ENCODE data around the gene TPRX2. TPM values are rescaled to one million over a fixed set of nuclear protein-coding genes. Genes with fewer than 3 reads are reported as not detected.
"Not testable (repeated sequence)": the region's sequence is repeated elsewhere in the genome, so short reads cannot be mapped to it uniquely, and the experiment has no call there.

Gene TPRX2
- total RNA-seq, 2 donors from 2014 or later = not detected

DNA sequence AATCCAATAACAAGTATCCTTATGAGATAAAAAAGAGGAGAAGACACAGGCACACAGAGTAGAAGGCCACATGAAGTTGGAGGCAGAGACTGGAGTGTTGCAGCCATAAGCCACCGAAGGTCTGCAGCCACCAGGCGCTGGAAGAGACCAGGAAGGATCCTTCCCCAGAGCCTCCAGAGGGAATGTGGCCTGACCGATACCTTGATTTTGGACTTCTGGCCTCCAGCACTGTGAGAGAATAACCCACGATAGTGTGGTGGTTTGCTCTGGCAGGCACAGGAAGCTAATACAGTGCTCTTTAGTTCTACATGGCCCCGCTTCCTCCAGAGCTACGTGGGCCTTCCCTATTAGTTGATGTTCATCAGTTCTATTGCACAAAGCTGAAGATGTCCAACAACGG is 42.3 kb downstream of the TPRX2 start:
- intact Hi-C loops (cut with DNase I) = no loop called here
- peak; percentile 8 for DNase-seq (ENCODE audit: low spot score)

DNA sequence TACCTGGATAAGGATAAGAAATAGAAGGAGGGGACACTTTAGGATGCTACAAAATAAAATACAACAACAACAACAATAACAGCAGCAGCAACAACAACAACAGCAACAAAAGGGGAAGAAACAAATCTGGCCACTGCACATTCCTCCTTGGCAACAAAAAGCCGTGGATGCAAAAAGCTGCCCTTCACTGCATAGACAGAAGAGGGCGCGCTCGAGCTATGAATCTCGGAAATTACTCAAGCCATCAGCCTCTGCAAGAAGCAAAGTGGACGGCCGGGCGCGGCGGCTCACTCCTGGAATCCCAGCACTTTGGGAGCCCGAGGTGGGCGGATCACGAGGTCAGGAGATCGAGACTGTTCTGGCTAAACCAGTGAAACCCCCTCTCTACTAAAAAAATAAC is 50.3 kb downstream of the TPRX2 start:
- peak; percentile 91 for DNase-seq (ENCODE audit: low spot score)
- intact Hi-C loops (cut with DNase I) = not testable (repeated sequence)

DNA sequence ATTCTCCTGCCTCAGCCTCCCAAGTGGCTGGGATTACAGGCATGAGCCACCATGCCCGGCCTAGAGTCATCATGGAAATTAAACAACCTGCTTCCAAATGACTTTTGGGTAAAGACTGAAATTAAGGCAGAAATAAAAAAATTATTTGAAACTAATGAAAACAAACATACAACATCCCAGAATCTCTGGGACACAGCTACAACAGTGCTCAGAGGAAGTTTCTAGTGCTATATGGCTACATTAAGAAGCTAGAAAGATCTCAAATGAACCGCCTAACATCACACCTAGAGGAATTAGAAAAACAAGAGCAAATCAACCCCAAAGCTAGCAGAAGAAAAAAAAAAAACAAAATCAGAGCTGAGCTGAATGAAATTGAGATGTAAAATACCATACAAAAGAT is 51.2 kb downstream of the TPRX2 start:
- DNase-seq (ENCODE audit: low spot score); intact Hi-C loops (cut with DNase I): not testable (repeated sequence)

Other genes with a start within 250 kb of the TPRX2 start
- gene EHD2, start 145.8 kb upstream of the TPRX2 start, total RNA-seq = 100 to 1,000 TPM; 217 to 235 TPM
- gene NOP53, start 113.7 kb upstream of the TPRX2 start, total RNA-seq = 100 to 1,000 TPM; 184 to 201 TPM
- 100 to 1,000 TPM; 404 to 512 TPM for gene SELENOW, start 80.5 kb upstream of the TPRX2 start, total RNA-seq
- gene TPRX1, start 54.7 kb upstream of the TPRX2 start, total RNA-seq = not detected
- gene CRX, start 37.3 kb upstream of the TPRX2 start, total RNA-seq = not detected
- gene SULT2A1, start 27.1 kb downstream of the TPRX2 start, total RNA-seq = not detected
- gene BSPH1, start 132.9 kb downstream of the TPRX2 start, total RNA-seq = not detected
- not detected for gene ELSPBP1, start 135.4 kb downstream of the TPRX2 start, total RNA-seq
- gene CABP5, start 184.8 kb downstream of the TPRX2 start, total RNA-seq = not detected

Data from posterior vena cava (tissue), 2 donors.